ENCODE data around the gene SETMAR. TPM values are rescaled to one million over a fixed set of nuclear protein-coding genes. Genes with fewer than 3 reads are reported as not detected.

The SETMAR gene
- total RNA-seq, 4 donors from 2014 or later = 3.7 to 10.4 (median 7.6) TPM

DNA sequence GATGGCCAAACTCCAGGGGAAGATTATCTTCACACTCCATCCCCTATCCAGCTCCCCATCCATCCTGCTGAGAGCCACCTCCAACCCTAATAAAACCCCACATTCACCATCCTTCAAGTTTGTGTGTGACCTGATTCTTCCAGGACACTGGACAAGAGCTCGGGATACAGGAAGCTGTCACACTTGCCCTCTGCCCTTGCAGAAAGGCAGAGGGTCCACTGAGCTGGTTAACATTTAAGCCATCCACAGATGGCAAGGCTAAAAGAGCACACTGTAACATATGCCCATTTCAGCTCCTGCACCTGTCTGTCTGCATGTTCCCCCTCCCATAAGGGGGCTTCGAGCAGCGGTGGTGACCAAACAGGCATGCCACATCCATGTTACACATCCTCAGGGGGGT lies 29.8 kb downstream of the SETMAR start:
- H3K27me3 ChIP-seq = no peaks in the 10 kb centered on the region

DNA sequence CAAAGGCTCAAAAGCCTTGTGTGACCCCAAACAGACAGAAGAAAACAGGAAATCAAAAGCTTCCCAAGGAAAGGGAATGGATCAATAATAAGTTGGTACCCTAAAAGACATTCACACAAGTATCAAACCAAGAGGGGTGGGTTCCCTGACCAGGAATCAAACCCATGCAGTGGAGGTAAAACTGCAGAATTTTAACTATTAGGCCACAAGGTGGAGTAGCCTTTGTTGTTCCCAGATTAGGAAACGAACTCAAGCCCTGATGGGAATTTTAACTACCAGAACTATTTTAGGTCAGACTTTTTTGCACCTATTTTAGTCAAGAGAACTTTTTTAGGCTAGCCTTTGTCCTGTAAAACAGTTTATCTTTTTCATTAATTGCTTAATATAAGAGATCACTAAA lies 31.4 kb downstream of the SETMAR start:
- no peak for TF ChIP-seq POLR2A (IDR thresholded peaks at IDR 0.05)
- TF ChIP-seq, protein P1, sequence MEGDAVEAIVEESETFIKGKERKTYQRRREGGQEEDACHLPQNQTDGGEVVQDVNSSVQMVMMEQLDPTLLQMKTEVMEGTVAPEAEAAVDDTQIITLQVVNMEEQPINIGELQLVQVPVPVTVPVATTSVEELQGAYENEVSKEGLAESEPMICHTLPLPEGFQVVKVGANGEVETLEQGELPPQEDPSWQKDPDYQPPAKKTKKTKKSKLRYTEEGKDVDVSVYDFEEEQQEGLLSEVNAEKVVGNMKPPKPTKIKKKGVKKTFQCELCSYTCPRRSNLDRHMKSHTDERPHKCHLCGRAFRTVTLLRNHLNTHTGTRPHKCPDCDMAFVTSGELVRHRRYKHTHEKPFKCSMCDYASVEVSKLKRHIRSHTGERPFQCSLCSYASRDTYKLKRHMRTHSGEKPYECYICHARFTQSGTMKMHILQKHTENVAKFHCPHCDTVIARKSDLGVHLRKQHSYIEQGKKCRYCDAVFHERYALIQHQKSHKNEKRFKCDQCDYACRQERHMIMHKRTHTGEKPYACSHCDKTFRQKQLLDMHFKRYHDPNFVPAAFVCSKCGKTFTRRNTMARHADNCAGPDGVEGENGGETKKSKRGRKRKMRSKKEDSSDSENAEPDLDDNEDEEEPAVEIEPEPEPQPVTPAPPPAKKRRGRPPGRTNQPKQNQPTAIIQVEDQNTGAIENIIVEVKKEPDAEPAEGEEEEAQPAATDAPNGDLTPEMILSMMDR (IDR thresholded peaks at IDR 0.05 in 4 of 5, conservative IDR thresholded peaks at IDR 0.05 in 1 of 5) = no peak
- in situ Hi-C loops (cut with MboI; ENCODE audit: low sequenced_read_pairs in 4 of 4) = no loop called here
- no peaks in the 10 kb centered on the region for H3K36me3 ChIP-seq

More for the DNA sequence above, 29.8 kb downstream of the SETMAR start:
- no peak for DNase-seq
- TF ChIP-seq, protein P1 (IDR thresholded peaks at IDR 0.05 in 4 of 5, conservative IDR thresholded peaks at IDR 0.05 in 1 of 5) = no peak
- no peak for TF ChIP-seq POLR2A (IDR thresholded peaks at IDR 0.05)
- no peak overlapping the region for H3K27ac ChIP-seq
- H3K4me3 ChIP-seq = no peak overlapping the region
- ATAC-seq = no peak
- H3K9me3 ChIP-seq = no peaks in the 10 kb centered on the region
- in situ Hi-C loops (cut with MboI; ENCODE audit: low sequenced_read_pairs in 4 of 4) = no loop called here
- intact Hi-C loops (cut with DNase I; ENCODE audit: low total_unique reads) = no loop called here
- no peaks in the 10 kb centered on the region for H3K36me3 ChIP-seq
- H3K4me1 ChIP-seq = no peaks in the 10 kb centered on the region

DNA sequence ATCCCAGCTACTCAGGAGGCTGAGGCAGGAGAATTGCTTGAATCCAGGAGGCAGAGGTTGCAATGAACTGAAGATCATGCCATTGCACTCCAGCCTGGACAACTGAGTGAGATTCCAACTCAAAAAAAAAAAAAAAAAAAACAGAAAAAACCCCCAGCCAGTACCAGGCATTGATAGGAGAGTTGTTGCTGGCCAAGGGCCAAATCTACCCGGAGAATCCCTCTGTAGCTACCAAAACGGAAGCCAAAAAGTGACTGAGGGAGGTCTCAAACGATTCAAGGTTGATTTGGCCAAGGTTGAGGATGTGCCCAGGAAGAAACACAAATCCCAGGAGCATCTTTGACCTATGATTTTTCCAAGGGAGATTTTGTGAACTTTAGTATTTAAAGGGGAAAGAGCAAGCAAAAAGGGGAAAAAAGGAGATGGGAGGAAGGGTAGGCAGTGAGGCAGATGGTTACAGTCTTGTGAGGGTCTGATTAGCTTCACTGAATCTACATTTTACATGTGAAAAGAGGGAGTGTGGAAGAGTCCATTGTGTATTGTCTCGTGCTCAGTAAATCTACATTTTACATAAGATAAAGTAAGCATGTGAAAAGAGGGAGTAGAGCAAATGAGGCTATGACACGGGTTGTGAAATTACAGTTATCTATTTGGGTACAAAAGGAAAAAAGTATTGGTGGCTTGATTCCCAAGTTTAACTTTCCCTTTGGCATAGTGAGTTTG lies 32.8 kb downstream of the SETMAR start:
- in situ Hi-C loops (cut with MboI; ENCODE audit: low sequenced_read_pairs in 4 of 4) (no loop called here), intact Hi-C loops (cut with DNase I; ENCODE audit: low total_unique reads) (no loop called here)
- no peak for ATAC-seq
- H3K36me3 ChIP-seq = no peaks in the 10 kb centered on the region
- no peak overlapping the region for H3K27ac ChIP-seq
- peaks cover 2 to 4% of the 10 kb centered on the region in 2 donors for H3K4me1 ChIP-seq
- H3K9me3 ChIP-seq = no peaks in the 10 kb centered on the region
- no peak for DNase-seq
- no peak overlapping the region for H3K4me3 ChIP-seq
- no peaks in the 10 kb centered on the region for H3K27me3 ChIP-seq
- TF ChIP-seq, protein P1 (IDR thresholded peaks at IDR 0.05 in 4 of 5, conservative IDR thresholded peaks at IDR 0.05 in 1 of 5) = no peak
- TF ChIP-seq POLR2A (IDR thresholded peaks at IDR 0.05) = no peak

More for the DNA sequence above, 31.4 kb downstream of the SETMAR start:
- intact Hi-C loops (cut with DNase I; ENCODE audit: low total_unique reads) = no loop called here
- no peaks in the 10 kb centered on the region for H3K9me3 ChIP-seq
- no peak for ATAC-seq
- H3K4me1 ChIP-seq = no peaks in the 10 kb centered on the region
- no peak overlapping the region for H3K27ac ChIP-seq
- H3K27me3 ChIP-seq = no peaks in the 10 kb centered on the region
- H3K4me3 ChIP-seq = no peak overlapping the region
- no peak for DNase-seq

DNA sequence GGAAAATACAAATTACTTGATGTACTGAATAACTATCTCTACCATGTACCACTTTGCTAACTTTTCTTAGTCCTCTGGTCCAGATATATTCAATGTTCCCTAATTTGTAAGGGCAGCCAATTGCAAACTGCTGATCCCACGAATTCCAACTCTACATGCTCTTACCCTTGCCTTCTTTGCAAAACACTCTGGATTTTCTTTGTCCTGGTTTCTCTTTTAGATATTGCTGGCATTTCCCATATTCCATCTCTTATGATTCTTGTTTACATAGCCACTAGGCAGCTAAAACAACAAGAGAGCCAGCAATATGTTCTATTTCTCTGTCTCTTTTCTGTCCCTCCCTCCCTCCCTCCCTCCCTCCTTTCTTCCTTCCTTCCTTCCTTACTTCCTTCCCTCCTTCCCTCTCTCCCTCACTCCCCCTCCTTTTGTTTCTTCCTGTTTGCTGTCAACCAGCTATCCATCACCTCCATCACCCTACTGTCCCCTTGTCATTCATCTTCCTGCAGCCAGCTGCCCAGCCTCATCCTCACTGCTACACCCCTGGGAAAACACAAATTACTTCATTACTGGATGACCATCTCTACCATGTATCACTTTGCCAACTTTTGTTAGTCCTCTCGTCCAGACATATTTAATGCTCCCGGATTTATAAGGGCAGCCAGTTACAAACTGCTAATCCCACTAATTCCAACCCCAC lies 33.8 kb downstream of the SETMAR start:
- intact Hi-C loops (cut with DNase I; ENCODE audit: low total_unique reads) (no loop called here), in situ Hi-C loops (cut with MboI; ENCODE audit: low sequenced_read_pairs in 4 of 4) (no loop called here)
- Histone ChIP-seq H3K27me3 (no peaks in the 10 kb centered on the region), H3K4me1 (peaks cover 4 to 13% of the 10 kb centered on the region in 2 donors), H3K36me3 (no peaks in the 10 kb centered on the region), H3K4me3 (no peak overlapping the region), H3K9me3 (no peaks in the 10 kb centered on the region), H3K27ac (no peak overlapping the region)
- TF ChIP-seq POLR2A (IDR thresholded peaks at IDR 0.05) = no peak
- TF ChIP-seq, protein P1 (IDR thresholded peaks at IDR 0.05 in 4 of 5, conservative IDR thresholded peaks at IDR 0.05 in 1 of 5) = no peak
- DNase-seq = no peak
- ATAC-seq = no peak
